DMS 273 (cell line): ENCODE data around the gene KRT12.

Experiments used
- DNase-seq: peaks from one replicate; lab custom pipeline; 2025; ENCODE audit not compliant: unreplicated experiment; lab: John Stamatoyannopoulos, UW

Gene KRT12

GRCh38 chr17:40866838-40867237 lies at the start of gene KRT12:
Gene KRT12, minus strand, starts transcription at chr17:40867223. Its CDS starts 37 bp downstream, at chr17:40867186.
- DNase-seq: no peak

GRCh38 chr17:40916366-40916765 lies 49.3 kb upstream of the KRT12 start:
- DNase-seq: no peak

- DNase-seq: no peak
Measured at GRCh38 chr17:40915721-40916256, 48.8 kb upstream of the KRT12 start.

- no peak for DNase-seq
Measured at GRCh38 chr17:40915199-40915661, 48.2 kb upstream of the KRT12 start.

GRCh38 chr17:40914075-40914855 lies 47.2 kb upstream of the KRT12 start:
- no peak for DNase-seq

- no peak for DNase-seq
Measured at GRCh38 chr17:40912486-40913210, 45.6 kb upstream of the KRT12 start.

- no peak for DNase-seq
Measured at GRCh38 chr17:40910441-40910841, 43.4 kb upstream of the KRT12 start.

GRCh38 chr17:40909755-40910154 lies 42.7 kb upstream of the KRT12 start:
- no peak for DNase-seq

GRCh38 chr17:40909351-40909750 lies 42.3 kb upstream of the KRT12 start:
- peak; percentile 91 for DNase-seq

GRCh38 chr17:40906613-40907012 lies 39.6 kb upstream of the KRT12 start:
- no peak for DNase-seq

- no peak for DNase-seq
Measured at GRCh38 chr17:40905370-40905769, 38.3 kb upstream of the KRT12 start.

GRCh38 chr17:40903129-40903847 lies 36.3 kb upstream of the KRT12 start:
- DNase-seq: no peak

GRCh38 chr17:40902498-40902897 lies 35.5 kb upstream of the KRT12 start:
- DNase-seq: no peak

- DNase-seq: no peak
Measured at GRCh38 chr17:40901981-40902474, 35.0 kb upstream of the KRT12 start.

GRCh38 chr17:40900809-40901356 lies 33.9 kb upstream of the KRT12 start:
- DNase-seq: no peak

- no peak for DNase-seq
Measured at GRCh38 chr17:40896916-40897455, 30.0 kb upstream of the KRT12 start.

- no peak for DNase-seq
Measured at GRCh38 chr17:40895106-40895730, 28.2 kb upstream of the KRT12 start.

- no peak for DNase-seq
Measured at GRCh38 chr17:40888196-40888720, 21.2 kb upstream of the KRT12 start.

- DNase-seq: no peak
Measured at GRCh38 chr17:40886090-40886489, 19.1 kb upstream of the KRT12 start.
